ENCODE results near the gene CAPN2.

Gene CAPN2

GRCh38 chr1:223824712-223825111 is 112.4 kb downstream of the CAPN2 start:
- Histone ChIP-seq H3K79me2 (ENCODE audit: insufficient read depth, low read depth) (peaks cover 74% of the 10 kb centered on the region; the same call in 1 of the 2 replicates), H3K36me3 (ENCODE audit: insufficient read depth) (no peaks in the 10 kb centered on the region), H3K27me3 (ENCODE audit: insufficient read depth, low read depth) (no peaks in the 10 kb centered on the region), H2AFZ (ENCODE audit: low read depth) (no peak overlapping the region), H3K4me2 (no peak overlapping the region), H3K4me3 (IDR thresholded peaks at IDR 0.05; ENCODE audit: insufficient read depth, low read depth, low read length) (no peak overlapping the region), H3K9ac (no peak overlapping the region), H3K4me1 (ENCODE audit: low read depth, poor library complexity, severe bottlenecking) (peaks cover 6% of the 10 kb centered on the region), H4K20me1 (ENCODE audit: insufficient read depth) (no peaks in the 10 kb centered on the region), H3K27ac (no peak overlapping the region)
- no peak for TF ChIP-seq CTCF (conservative IDR thresholded peaks at IDR 0.05; ENCODE audit: low read depth, low read length)
